Thyroid gland (tissue), 4 donors: Measurements from ENCODE around the gene ANO6. TPM values are rescaled to one million over a fixed set of nuclear protein-coding genes. Genes with fewer than 3 reads are reported as not detected.

Experiments
- DNase-seq, 2 donors: peaks; one replicate each; pipeline ENCODE4 v3.0.0-alpha.2; 2019
- H3K27ac ChIP-seq, 3 donors: fragments of 200-600 bp; sonication (generic); 1 replicate in 2 of 3; 2 replicates in 1 of 3; pipeline ENCODE4 v1.5.1; 2016 to 2019; ENCODE audit warnings: mild to moderate bottlenecking in 1 of 3, moderate library complexity in 1 of 3
- H3K27me3 ChIP-seq: fragments of 200-600 bp; sonication (generic); one replicate; pipeline ENCODE4 v1.5.1; 2019
- H3K36me3 ChIP-seq, 2 donors: fragments of 200-600 bp; sonication (generic); one replicate each; pipeline ENCODE4 v1.5.1; 2016 to 2019
- H3K4me1 ChIP-seq, 2 donors: fragments of 200-600 bp; sonication (generic); one replicate each; pipeline ENCODE4 v1.5.1; 2017 to 2019
- H3K4me3 ChIP-seq, 3 donors: fragments of 200-600 bp; sonication (generic); replicated peaks in 1 of 3; 1 replicate in 2 of 3; 2 replicates in 1 of 3; pipeline ENCODE4 v1.5.1; 2016; ENCODE audit warnings: mild to moderate bottlenecking in 1 of 3
- H3K9me3 ChIP-seq: fragments of 200-600 bp; sonication (generic); one replicate; pipeline ENCODE4 v1.5.1; 2017
- POLR2A ChIP-seq, 2 donors: fragments of 450-650 bp; IDR thresholded peaks; one replicate each; pipeline ENCODE4 v1.6.1; 2017; ENCODE audit warnings: antibody characterized with exemption in 2 of 2, mild to moderate bottlenecking in 2 of 2, moderate library complexity in 1 of 2
- WGBS, 2 donors: methylation state at CpG; one replicate each; pipeline ENCODE4 v1.1.5; 2017; 5-methylcytosine and 5-hydroxymethylcytosine counted together
- intact Hi-C: fragments of 100-400 bp; cut with DNase I; formaldehyde crosslinking; loops from one replicate; pipeline ENCODE4 v1.15.1; 2023
- total RNA-seq, 4 donors: library from RNA; depleted of rRNA; stranded (reverse); fragments of >200 nt; gene quantifications; one replicate each; pipeline ENCODE4 v1.2.3, GENCODE V29; 2016
- TF ChIP-seq, protein P1 (sequence below), 6 experiments: fragments of 200-600 bp in 3 of 6; fragments of 450-650 bp in 3 of 6; sonication (generic) in 3 of 6; IDR thresholded peaks; one replicate each; pipeline ENCODE4 v1.5.1; 2016 to 2019; ENCODE audit warnings: antibody characterized with exemption in 6 of 6, mild to moderate bottlenecking in 2 of 6, inconsistent platforms in 1 of 6, moderate library complexity in 1 of 6

ANO6 gene
- total RNA-seq, 4 donors from 2014 or later: 37.3 to 61.1 (median 48.1) TPM

DNA sequence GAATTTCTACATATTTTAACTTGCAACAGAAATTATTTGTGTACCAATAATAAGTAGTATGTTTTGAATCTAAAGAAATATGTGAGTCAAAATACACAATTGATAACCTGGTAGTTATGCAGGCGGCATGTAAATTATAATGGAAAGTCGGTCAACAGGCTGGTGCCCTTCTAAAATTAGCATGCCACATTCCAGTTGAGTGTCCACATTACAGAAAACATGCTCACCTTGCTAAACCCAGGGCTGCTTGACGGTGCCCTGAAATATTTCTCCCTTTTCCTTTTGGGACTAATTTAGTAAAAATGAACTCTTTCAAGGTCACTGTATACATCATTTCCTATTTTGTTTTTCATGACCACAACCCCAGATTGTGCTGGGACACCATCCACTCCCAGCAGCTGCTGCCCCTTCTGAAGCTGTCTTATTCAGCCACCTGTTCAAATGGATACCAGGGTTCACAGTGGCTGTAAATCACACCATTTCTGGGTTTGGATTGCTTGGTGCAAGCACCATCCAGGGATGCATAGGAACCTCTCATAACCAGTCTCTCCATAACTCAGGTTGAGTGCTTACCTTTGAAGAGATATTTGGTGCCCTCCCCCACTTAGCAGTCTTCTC, 110.6 kb downstream of the ANO6 start:
- no peak for TF ChIP-seq POLR2A (IDR thresholded peaks at IDR 0.05)
- TF ChIP-seq, protein P1, sequence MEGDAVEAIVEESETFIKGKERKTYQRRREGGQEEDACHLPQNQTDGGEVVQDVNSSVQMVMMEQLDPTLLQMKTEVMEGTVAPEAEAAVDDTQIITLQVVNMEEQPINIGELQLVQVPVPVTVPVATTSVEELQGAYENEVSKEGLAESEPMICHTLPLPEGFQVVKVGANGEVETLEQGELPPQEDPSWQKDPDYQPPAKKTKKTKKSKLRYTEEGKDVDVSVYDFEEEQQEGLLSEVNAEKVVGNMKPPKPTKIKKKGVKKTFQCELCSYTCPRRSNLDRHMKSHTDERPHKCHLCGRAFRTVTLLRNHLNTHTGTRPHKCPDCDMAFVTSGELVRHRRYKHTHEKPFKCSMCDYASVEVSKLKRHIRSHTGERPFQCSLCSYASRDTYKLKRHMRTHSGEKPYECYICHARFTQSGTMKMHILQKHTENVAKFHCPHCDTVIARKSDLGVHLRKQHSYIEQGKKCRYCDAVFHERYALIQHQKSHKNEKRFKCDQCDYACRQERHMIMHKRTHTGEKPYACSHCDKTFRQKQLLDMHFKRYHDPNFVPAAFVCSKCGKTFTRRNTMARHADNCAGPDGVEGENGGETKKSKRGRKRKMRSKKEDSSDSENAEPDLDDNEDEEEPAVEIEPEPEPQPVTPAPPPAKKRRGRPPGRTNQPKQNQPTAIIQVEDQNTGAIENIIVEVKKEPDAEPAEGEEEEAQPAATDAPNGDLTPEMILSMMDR (IDR thresholded peaks at IDR 0.05): no peak
- DNase-seq: no peak
- Histone ChIP-seq H3K4me3 (no peak overlapping the region), H3K9me3 (no peaks in the 10 kb centered on the region), H3K36me3 (no peaks in the 10 kb centered on the region), H3K27ac (no peak overlapping the region), H3K4me1 (no peaks in the 10 kb centered on the region), H3K27me3 (no peaks in the 10 kb centered on the region)
- intact Hi-C loops: no loop called here
- WGBS, 2 donors: 91 to 94% methylated on average over 3 of the region's 3 CpGs

GRCh38 chr12:45327823-45328383, 112.0 kb downstream of the ANO6 start:
- no peak for DNase-seq
- no peaks in the 10 kb centered on the region for H3K36me3 ChIP-seq
- no peak overlapping the region for H3K27ac ChIP-seq
- H3K9me3 ChIP-seq: no peaks in the 10 kb centered on the region
- no peaks in the 10 kb centered on the region for H3K4me1 ChIP-seq
- H3K4me3 ChIP-seq: no peak overlapping the region
- intact Hi-C loops: no loop called here
- TF ChIP-seq, protein P1 (IDR thresholded peaks at IDR 0.05): no peak
- no peak for TF ChIP-seq POLR2A (IDR thresholded peaks at IDR 0.05)
- 82 to 90% methylated on average over 2 of the region's 2 CpGs for WGBS, 2 donors
- H3K27me3 ChIP-seq: no peaks in the 10 kb centered on the region

- H3K36me3 ChIP-seq: no peaks in the 10 kb centered on the region
- H3K27ac ChIP-seq: no peak overlapping the region
- H3K9me3 ChIP-seq: no peaks in the 10 kb centered on the region
- no peak overlapping the region for H3K4me3 ChIP-seq
- intact Hi-C loops: no loop called here
- H3K27me3 ChIP-seq: no peaks in the 10 kb centered on the region
- no peak for TF ChIP-seq POLR2A (IDR thresholded peaks at IDR 0.05)
- TF ChIP-seq, protein P1 (IDR thresholded peaks at IDR 0.05): no peak
- H3K4me1 ChIP-seq: no peaks in the 10 kb centered on the region
- WGBS, 2 donors: 95 to 100% methylated on average over 1 of the region's 1 CpG
- DNase-seq: no peak
These were observed 113.3 kb downstream of the ANO6 start for GRCh38 chr12:45329238-45329637.

GRCh38 chr12:45329702-45330101, 113.8 kb downstream of the ANO6 start:
- WGBS, 2 donors: 97 to 100% methylated on average over 1 of the region's 1 CpG
- no peak overlapping the region for H3K27ac ChIP-seq
- H3K36me3 ChIP-seq: no peaks in the 10 kb centered on the region
- no peaks in the 10 kb centered on the region for H3K27me3 ChIP-seq
- no peaks in the 10 kb centered on the region for H3K4me1 ChIP-seq
- no peak for DNase-seq
- no peak overlapping the region for H3K4me3 ChIP-seq
- H3K9me3 ChIP-seq: no peaks in the 10 kb centered on the region
- intact Hi-C loops: no loop called here
- TF ChIP-seq POLR2A (IDR thresholded peaks at IDR 0.05): no peak
- TF ChIP-seq, protein P1 (IDR thresholded peaks at IDR 0.05): no peak

DNA sequence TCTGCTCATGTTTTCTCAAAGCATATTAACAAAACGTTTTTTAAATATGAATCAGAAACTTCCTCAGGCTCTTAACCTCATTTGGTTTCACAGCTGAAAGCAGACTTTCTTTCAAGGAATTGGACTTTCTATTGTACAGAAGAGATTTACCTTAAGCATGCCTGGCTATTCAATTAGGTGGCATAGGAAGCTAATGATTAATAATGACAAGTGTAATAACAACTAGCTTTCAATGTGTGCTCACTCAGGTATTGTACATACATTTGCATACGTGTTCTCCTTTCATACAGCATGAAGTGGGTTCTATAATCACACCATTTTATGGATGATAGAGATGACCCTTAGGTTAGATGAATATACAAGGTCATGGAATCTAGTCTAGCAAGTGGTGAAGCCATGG, 115.7 kb downstream of the ANO6 start:
- no peaks in the 10 kb centered on the region for H3K4me1 ChIP-seq
- no peak overlapping the region for H3K4me3 ChIP-seq
- intact Hi-C loops: no loop called here
- H3K36me3 ChIP-seq: no peaks in the 10 kb centered on the region
- no peak for DNase-seq
- 71 to 73% methylated on average over 2 of the region's 2 CpGs for WGBS, 2 donors
- H3K9me3 ChIP-seq: no peaks in the 10 kb centered on the region
- TF ChIP-seq, protein P1 (IDR thresholded peaks at IDR 0.05): no peak
- TF ChIP-seq POLR2A (IDR thresholded peaks at IDR 0.05): no peak
- H3K27me3 ChIP-seq: no peaks in the 10 kb centered on the region
- H3K27ac ChIP-seq: no peak overlapping the region
